Effector CD8-positive, alpha-beta T cell (primary cell): Measurements from ENCODE around the gene CYSLTR2.

Source experiments
- DNase-seq: peaks from one replicate; lab custom pipeline; 2025; lab: John Stamatoyannopoulos, UW

CYSLTR2 gene

GRCh38 chr13:48746821-48747220 lies 93.1 kb downstream of the CYSLTR2 start:
- no peak for DNase-seq

- DNase-seq: no peak
Measured at GRCh38 chr13:48748681-48749080, 95.0 kb downstream of the CYSLTR2 start.

GRCh38 chr13:48749144-48749543 lies 95.4 kb downstream of the CYSLTR2 start:
- DNase-seq: no peak

- DNase-seq: no peak
Measured at GRCh38 chr13:48749699-48750473, 96.2 kb downstream of the CYSLTR2 start.

- DNase-seq: no peak
Measured at GRCh38 chr13:48750588-48751383, 97.1 kb downstream of the CYSLTR2 start.

- DNase-seq: no peak
Measured at GRCh38 chr13:48760626-48761025, 106.9 kb downstream of the CYSLTR2 start.
